ENCODE results near the gene TBL1XR1. TPM values are rescaled to one million over a fixed set of nuclear protein-coding genes. Genes with fewer than 3 reads are reported as not detected.

TBL1XR1 gene
- total and polyA plus RNA-seq, 2 of the 8 experiments (the other 6 are each of a cell fraction or from before 2014, with no cell fraction given): 28.1 to 147 TPM

DNA sequence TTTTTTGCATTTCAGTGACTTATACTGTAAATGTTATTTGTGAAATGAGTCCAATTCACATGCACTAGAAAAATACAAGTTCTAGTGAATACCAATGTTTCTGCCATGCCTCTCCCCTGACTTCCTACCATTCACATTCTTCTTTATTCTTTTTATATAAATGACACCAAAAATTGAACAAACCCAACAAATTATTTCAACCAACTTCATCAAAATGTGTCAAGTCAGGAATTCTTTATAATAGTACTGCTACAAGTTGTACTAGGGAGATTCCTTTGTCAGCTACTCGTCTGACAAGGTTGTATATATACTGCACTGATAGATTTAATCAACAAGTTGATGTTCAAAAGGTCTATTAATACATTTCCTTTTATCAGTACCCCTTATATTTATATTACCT is 3.0 kb downstream of the TBL1XR1 start (continued):
- TF ChIP-seq CHD7 (IDR thresholded peaks at IDR 0.05; ENCODE audit: insufficient replicate concordance, low read length): no peak
- TF ChIP-seq SIN3A (conservative IDR thresholded peaks at IDR 0.05 in 1 of 2, IDR thresholded peaks at IDR 0.05 in 1 of 2; ENCODE audit: low read depth in 1 of 2, low read length in 2 of 2): no peak
- TF ChIP-seq JUND (IDR thresholded peaks at IDR 0.05; ENCODE audit: low read length): no peak
- no peak for TF ChIP-seq CHD2 (IDR thresholded peaks at IDR 0.05; ENCODE audit: low read length)
- no peak for TF ChIP-seq RFX5 (IDR thresholded peaks at IDR 0.05; ENCODE audit: borderline replicate concordance, low read depth, low read length)
- TF ChIP-seq POU5F1 (IDR thresholded peaks at IDR 0.05; ENCODE audit: low read depth, low read length): no peak
- no peak for TF ChIP-seq CHD1 (IDR thresholded peaks at IDR 0.05; ENCODE audit: low read depth, low read length)
- TF ChIP-seq SUZ12 (IDR thresholded peaks at IDR 0.05; ENCODE audit: low read length): no peak
- TF ChIP-seq, protein P1, sequence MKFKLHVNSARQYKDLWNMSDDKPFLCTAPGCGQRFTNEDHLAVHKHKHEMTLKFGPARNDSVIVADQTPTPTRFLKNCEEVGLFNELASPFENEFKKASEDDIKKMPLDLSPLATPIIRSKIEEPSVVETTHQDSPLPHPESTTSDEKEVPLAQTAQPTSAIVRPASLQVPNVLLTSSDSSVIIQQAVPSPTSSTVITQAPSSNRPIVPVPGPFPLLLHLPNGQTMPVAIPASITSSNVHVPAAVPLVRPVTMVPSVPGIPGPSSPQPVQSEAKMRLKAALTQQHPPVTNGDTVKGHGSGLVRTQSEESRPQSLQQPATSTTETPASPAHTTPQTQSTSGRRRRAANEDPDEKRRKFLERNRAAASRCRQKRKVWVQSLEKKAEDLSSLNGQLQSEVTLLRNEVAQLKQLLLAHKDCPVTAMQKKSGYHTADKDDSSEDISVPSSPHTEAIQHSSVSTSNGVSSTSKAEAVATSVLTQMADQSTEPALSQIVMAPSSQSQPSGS (IDR thresholded peaks at IDR 0.05; ENCODE audit: low read length): no peak

Data from H1 (cell line).